H1 (cell line): ENCODE results near the gene INO80C. TPM values are rescaled to one million over a fixed set of nuclear protein-coding genes. Genes with fewer than 3 reads are reported as not detected.

ENCODE experiments used
- CTCF ChIA-PET: fragments of 300-600 bp; sonication (Branson Sonifier 250); formaldehyde crosslinking; loops from one replicate; lab custom pipeline; 2021; ENCODE audit not compliant: partially characterized antibody; lab: Charles Lee
- POLR2A ChIA-PET: fragments of 300-600 bp; sonication (Branson Sonifier 250); formaldehyde crosslinking; loops from one replicate; lab custom pipeline; 2021; ENCODE audit warnings: inconsistent platforms; ENCODE audit not compliant: partially characterized antibody; lab: Charles Lee
- DNase-seq, 2 experiments: peaks; one replicate each; pipeline versions ENCODE4 v3.0.0 to v3.0.0-alpha.2; 2010 to 2022; ENCODE audit warnings: low spot score in 2 of 2, low read depth in 1 of 2, mixed read lengths in 1 of 2
- FAIRE-seq: peaks from 2 replicates; lab custom pipeline; 2011; peaks lifted over from hg19 to GRCh38; lab: Jason Lieb, UNC
- H2AFZ ChIP-seq: 2 replicates; pipeline ENCODE4 v1.8.1; 2012; ENCODE audit warnings: low read length, inconsistent platforms
- H2AK5ac ChIP-seq: 2 replicates; pipeline ENCODE4 v1.6.1; 2013; ENCODE audit warnings: low read depth, low read length
- H2BK120ac ChIP-seq: replicated peaks from 2 replicates; pipeline ENCODE3; 2013; ENCODE audit warnings: low read depth, low read length, inconsistent platforms
- H2BK12ac ChIP-seq: 2 replicates; pipeline ENCODE4 v1.6.1; 2013; ENCODE audit warnings: low read depth, low read length
- H2BK15ac ChIP-seq: 2 replicates; pipeline ENCODE4 v1.6.1; 2013; ENCODE audit warnings: low read length
- H2BK20ac ChIP-seq: 2 replicates; pipeline ENCODE4 v1.6.1; 2013; ENCODE audit warnings: low read length
- H2BK5ac ChIP-seq: 2 replicates; pipeline ENCODE4 v1.6.1; 2013; ENCODE audit warnings: low read depth, low read length
- H3K14ac ChIP-seq: 2 replicates; pipeline ENCODE4 v1.6.1; 2013; ENCODE audit warnings: inconsistent platforms; ENCODE audit not compliant: insufficient read length
- H3K18ac ChIP-seq: 2 replicates; pipeline ENCODE4 v1.6.1; 2013; ENCODE audit warnings: low read length; ENCODE audit errors: extremely low read depth
- H3K23ac ChIP-seq: 2 replicates; pipeline ENCODE4 v1.6.1; 2013; ENCODE audit warnings: inconsistent platforms; ENCODE audit not compliant: insufficient read length
- H3K23me2 ChIP-seq: 2 replicates; pipeline ENCODE4 v1.6.1; 2013; ENCODE audit warnings: low read depth, low read length
- H3K27ac ChIP-seq: 2 replicates; pipeline ENCODE4 v1.6.1; 2011; ENCODE audit warnings: low read depth, low read length, inconsistent platforms
- H3K27me3 ChIP-seq, 4 experiments: replicated peaks in 1 of 4; 1 replicate in 1 of 4; 2 replicates in 3 of 4; pipeline versions ENCODE4 v1.6.1 to v1.8.1; 2011 to 2013; ENCODE audit warnings: low read length in 3 of 4, mild to moderate bottlenecking in 3 of 4, inconsistent platforms in 2 of 4, mixed read lengths in 2 of 4, moderate library complexity in 1 of 4; ENCODE audit not compliant: control insufficient read depth in 3 of 4, insufficient read depth in 3 of 4; ENCODE audit errors: extremely low read depth in 1 of 4
- H3K36me3 ChIP-seq, 4 experiments: 2 replicates each; pipeline versions ENCODE4 v1.6.1 to v1.8.1; 2011 to 2013; ENCODE audit warnings: mild to moderate bottlenecking in 4 of 4, low read length in 3 of 4, moderate library complexity in 2 of 4, control low read depth in 1 of 4, inconsistent platforms in 1 of 4; ENCODE audit not compliant: insufficient read depth in 4 of 4, control insufficient read depth in 2 of 4
- H3K4ac ChIP-seq: replicated peaks from 2 replicates; pipeline ENCODE3; 2013; ENCODE audit warnings: low read length, low read depth, mixed read lengths, inconsistent platforms; ENCODE audit not compliant: insufficient read length
- H3K4me1 ChIP-seq, 4 experiments: replicated peaks in 1 of 4; 1 replicate in 1 of 4; 2 replicates in 3 of 4; pipeline versions ENCODE4 v1.6.1 to v1.8.1; 2011 to 2013; ENCODE audit warnings: low read length in 3 of 4, inconsistent platforms in 2 of 4, mixed read lengths in 1 of 4; ENCODE audit not compliant: insufficient read depth in 4 of 4, control insufficient read depth in 3 of 4
- H3K4me2 ChIP-seq, 2 experiments: 2 replicates each; pipeline versions ENCODE4 v1.6.1 to v1.8.1; 2011 to 2013; ENCODE audit warnings: low read depth in 2 of 2, low read length in 2 of 2, control low read depth in 1 of 2, inconsistent platforms in 1 of 2, mild to moderate bottlenecking in 1 of 2; ENCODE audit not compliant: insufficient read depth in 1 of 2
- H3K4me3 ChIP-seq, 4 experiments: fragments of 200-600, 300-600 bp in 1 of 4; sonication (generic), shearing (Covaris generic), sonication (Bioruptor Twin) in 1 of 4; 2 replicates each; pipeline versions ENCODE4 v1.5.1 to v1.8.1; 2011 to 2016; ENCODE audit warnings: low read length in 4 of 4, low read depth in 3 of 4, control low read depth in 2 of 4, inconsistent platforms in 2 of 4, mild to moderate bottlenecking in 2 of 4, mixed read lengths in 1 of 4, moderate library complexity in 1 of 4; ENCODE audit not compliant: insufficient read depth in 2 of 4; ENCODE audit errors: extremely low read depth in 1 of 4
- H3K56ac ChIP-seq: replicated peaks from 2 replicates; pipeline ENCODE3; 2013; ENCODE audit warnings: low read depth, mild to moderate bottlenecking, mixed read lengths, low read length, inconsistent platforms; ENCODE audit not compliant: insufficient read length
- H3K79me1 ChIP-seq: 2 replicates; pipeline ENCODE4 v1.6.1; 2013; ENCODE audit warnings: low read depth, low read length, control low read depth
- H3K79me2 ChIP-seq, 2 experiments: 2 replicates each; pipeline versions ENCODE4 v1.6.1 to v1.8.1; 2012 to 2013; ENCODE audit warnings: low read length in 2 of 2, mild to moderate bottlenecking in 2 of 2, inconsistent platforms in 1 of 2; ENCODE audit not compliant: insufficient read depth in 2 of 2, control insufficient read depth in 1 of 2
- H3K9ac ChIP-seq, 4 experiments: replicated peaks in 1 of 4; 1 replicate in 1 of 4; 2 replicates in 3 of 4; pipeline versions ENCODE4 v1.6.1 to v1.8.1; 2011 to 2013; ENCODE audit warnings: low read depth in 3 of 4, low read length in 3 of 4, control low read depth in 2 of 4, mild to moderate bottlenecking in 2 of 4, moderate library complexity in 2 of 4, inconsistent platforms in 1 of 4; ENCODE audit errors: extremely low read depth in 1 of 4
- H3K9me3 ChIP-seq, 2 experiments: 2 replicates each; pipeline versions ENCODE4 v1.6.1 to v1.8.1; 2012 to 2013; ENCODE audit warnings: mild to moderate bottlenecking in 2 of 2, moderate library complexity in 2 of 2, control low read depth in 1 of 2, inconsistent platforms in 1 of 2, low read depth in 1 of 2, low read length in 1 of 2, mixed read lengths in 1 of 2; ENCODE audit not compliant: insufficient read depth in 2 of 2
- H4K20me1 ChIP-seq, 2 experiments: replicated peaks in 1 of 2; 2 replicates each; pipeline versions ENCODE3 to v1.8.1; 2011 to 2013; ENCODE audit warnings: inconsistent platforms in 2 of 2, low read length in 2 of 2, mild to moderate bottlenecking in 1 of 2; ENCODE audit not compliant: insufficient read depth in 2 of 2, control insufficient read depth in 1 of 2
- H4K5ac ChIP-seq: 2 replicates; pipeline ENCODE4 v1.6.1; 2013; ENCODE audit warnings: low read length, low read depth, mixed read lengths, inconsistent platforms; ENCODE audit not compliant: insufficient read length
- H4K8ac ChIP-seq: 2 replicates; pipeline ENCODE4 v1.8.0; 2013; ENCODE audit warnings: mild to moderate bottlenecking, moderate library complexity, low read length, inconsistent platforms; ENCODE audit not compliant: insufficient read depth; ENCODE audit errors: extremely low read depth
- H4K91ac ChIP-seq: replicated peaks from 2 replicates; pipeline ENCODE3; 2013; ENCODE audit warnings: low read length, mixed read lengths, inconsistent platforms; ENCODE audit not compliant: insufficient read length
- ATF2 ChIP-seq: IDR thresholded peaks from 2 replicates; pipeline ENCODE4 v1.6.1; 2012; ENCODE audit warnings: low read length, inconsistent platforms
- ATF3 ChIP-seq: IDR thresholded peaks from 2 replicates; pipeline ENCODE4 v1.6.1; 2011; ENCODE audit warnings: low read depth, mild to moderate bottlenecking, low read length; ENCODE audit not compliant: insufficient read depth
- CBX8 ChIP-seq: fragments of 300-800, 300-1000 bp; sonication (generic); IDR thresholded peaks from 2 replicates; pipeline ENCODE4 v1.7.1; 2016; ENCODE audit warnings: low read depth, low read length, borderline replicate concordance
- CEBPB ChIP-seq: IDR thresholded peaks from 2 replicates; pipeline ENCODE4 v1.6.1; 2012; ENCODE audit warnings: low read depth, low read length
- CREB1 ChIP-seq: IDR thresholded peaks from 2 replicates; pipeline ENCODE4 v1.6.1; 2012; ENCODE audit warnings: inconsistent platforms
- HDAC2 ChIP-seq, 2 experiments: fragments of 300-600 bp in 1 of 2; sonication (generic) in 1 of 2; IDR thresholded peaks; 2 replicates each; pipeline ENCODE4 v1.6.1; 2011 to 2012; ENCODE audit warnings: low read depth in 2 of 2, low read length in 2 of 2, mild to moderate bottlenecking in 2 of 2, moderate library complexity in 2 of 2, borderline replicate concordance in 1 of 2, inconsistent platforms in 1 of 2
- KDM1A ChIP-seq: fragments of 200-600, 300-600 bp; sonication (generic); IDR thresholded peaks from 2 replicates; pipeline ENCODE4 v1.7.1; 2016; ENCODE audit warnings: mild to moderate bottlenecking, low read length, borderline replicate concordance
- KDM4A ChIP-seq: IDR thresholded peaks from one replicate; pipeline ENCODE4 v1.7.1; 2012; ENCODE audit warnings: low read depth, mild to moderate bottlenecking, moderate library complexity, low read length, inconsistent platforms; ENCODE audit not compliant: severe bottlenecking
- SIN3A ChIP-seq, 2 experiments: IDR thresholded peaks in 1 of 2; conservative IDR thresholded peaks in 1 of 2; 2 replicates each; pipeline ENCODE4 v1.6.1; 2011 to 2012; ENCODE audit warnings: low read length in 2 of 2, improper control_type of control experiment in 1 of 2, low read depth in 1 of 2, mild to moderate bottlenecking in 1 of 2
- SP4 ChIP-seq: IDR thresholded peaks from 2 replicates; pipeline ENCODE4 v1.6.1; 2012; ENCODE audit warnings: low read length, inconsistent platforms
- TBP ChIP-seq: IDR thresholded peaks from 2 replicates; pipeline ENCODE4 v1.6.1; 2011; ENCODE audit warnings: low read depth, low read length, improper control_type of control experiment
- WGBS, 2 experiments: shearing (Covaris generic) in 1 of 2; methylation state at CpG; one replicate each; pipeline versions ENCODE4 v1.1.6 to v1.1.7; 2013 to 2015; ENCODE audit warnings: low lambda C conversion rate in 2 of 2, mixed read lengths in 2 of 2, inconsistent platforms in 1 of 2, low coverage in 1 of 2, missing lambda C conversion rate in 1 of 2; ENCODE audit not compliant: insufficient replicate concordance in 2 of 2, insufficient coverage in 1 of 2, insufficient read length in 1 of 2; ENCODE audit errors: extremely low coverage in 1 of 2, missing lambda C conversion rate in 1 of 2; 5-methylcytosine and 5-hydroxymethylcytosine counted together
- polyA plus RNA-seq, 7 experiments: library from polyadenylated mRNA; depleted of rRNA in 3 of 7; stranded (reverse) in 5 of 7; unstranded in 2 of 7; fragments of >200 nt in 5 of 7; fragments of 200-250 nt in 2 of 7; gene quantifications; 1 replicate in 5 of 7; 2 replicates in 1 of 7; 4 replicates in 1 of 7; pipeline versions ENCODE4 v1.2.1 to v1.2.3, GENCODE V29; 2011 to 2013; ENCODE audit warnings: missing spikeins in 2 of 7, mixed read lengths in 2 of 7
- total RNA-seq: library from RNA; stranded (reverse); fragmentation: NEBNext Ultra II Directional; extraction: Animal tissue kit (Norgen Biotek cat#: 25700); gene quantifications from 2 replicates; pipeline ENCODE4 v1.2.1, GENCODE V29; 2021

INO80C gene
- total and polyA plus RNA-seq, 2 of the 8 experiments (the other 6 are each of a cell fraction or from before 2014, with no cell fraction given) = 30.1 to 48.9 TPM

GRCh38 chr18:35457140-35457704, 40.5 kb downstream of the INO80C start:
- H2BK15ac ChIP-seq = no peak overlapping the region
- no peak overlapping the region for H3K4ac ChIP-seq
- no peak overlapping the region for H3K23ac ChIP-seq
- H3K4me1 ChIP-seq = peaks cover 0 to 12% (median 4%) of the 10 kb centered on the region in 4 experiments; a peak in 4 of 7 replicates
- no peaks in the 10 kb centered on the region for H3K36me3 ChIP-seq
- H4K20me1 ChIP-seq = no peaks in the 10 kb centered on the region
- H3K4me2 ChIP-seq = no peak overlapping the region
- no peaks in the 10 kb centered on the region for H3K79me1 ChIP-seq
- no peaks in the 10 kb centered on the region for H3K23me2 ChIP-seq
- H2AFZ ChIP-seq = no peak overlapping the region
- no peak overlapping the region for H4K5ac ChIP-seq
- ChIA-PET POLR2A (no interaction called here), CTCF (interaction anchor here (0.7 kb wide), 1 partner anchor 57 kb away, joined by 3 read pairs; no protein-coding TSS in a partner anchor)
- no peak overlapping the region for H3K14ac ChIP-seq
- H2BK5ac ChIP-seq = no peak overlapping the region
- WGBS, 2 experiments = 86% methylated on average over 3 of the region's 3 CpGs; no CpG with 5 or more reads in 1 of the 2 experiments
- H3K79me2 ChIP-seq = no peaks in the 10 kb centered on the region
- H2AK5ac ChIP-seq = no peak overlapping the region
- H3K18ac ChIP-seq = no peak overlapping the region
- H3K56ac ChIP-seq = no peak overlapping the region
- H2BK20ac ChIP-seq = no peak overlapping the region
- FAIRE-seq (no peak), DNase-seq (no peak)
- no peaks in the 10 kb centered on the region for H3K27me3 ChIP-seq
- H3K27ac ChIP-seq = no peak overlapping the region
- H4K8ac ChIP-seq = no peak overlapping the region
- no peaks in the 10 kb centered on the region for H3K9me3 ChIP-seq
- H3K9ac ChIP-seq = no peak overlapping the region
- no peak overlapping the region for H2BK120ac ChIP-seq
- H3K4me3 ChIP-seq = no peak overlapping the region
- H2BK12ac ChIP-seq = no peak overlapping the region
- no peak overlapping the region for H4K91ac ChIP-seq
- TF ChIP-seq KDM4A (no peak), HDAC2 (IDR thresholded peaks at IDR 0.05; ENCODE audit: borderline replicate concordance in 1 of 2, low read depth in 2 of 2, low read length in 2 of 2) (no peak), SIN3A (conservative IDR thresholded peaks at IDR 0.05 in 1 of 2, IDR thresholded peaks at IDR 0.05 in 1 of 2; ENCODE audit: low read depth in 1 of 2, low read length in 2 of 2) (no peak), SP4 (no peak), CBX8 (no peak), ATF2 (no peak), CREB1 (no peak), ATF3 (no peak), CEBPB (no peak), KDM1A (no peak), TBP (no peak)
